SK-N-SH treated with all-trans-retinoic acid at 6 μM for 48 hours (cell line): ENCODE measurements around the gene OR4D5.

ENCODE experiments used
- ATAC-seq: fragments of 200-7000 bp; cut with Tn5 transposase; 3 replicates; pipeline ENCODE4 v1.9.1; 2020; ENCODE audit warnings: mild to moderate bottlenecking, moderate library complexity
- ARNTL ChIP-seq: fragments of 450-650 bp; formaldehyde crosslinking; IDR thresholded peaks from 2 replicates; pipeline ENCODE4 v1.5.0; 2020; ENCODE audit warnings: low read depth, mild to moderate bottlenecking, moderate library complexity, borderline replicate concordance
- BACH2 ChIP-seq: fragments of 250-450 bp; sonication (Bioruptor Pico); IDR thresholded peaks from 2 replicates; pipeline ENCODE4 v1.9.0; 2021; ENCODE audit warnings: mild to moderate bottlenecking, borderline replicate concordance
- CSDC2 ChIP-seq: fragments of 250-450 bp; sonication (Bioruptor Pico); IDR thresholded peaks from 2 replicates; pipeline ENCODE4 v1.5.0; 2020; ENCODE audit warnings: mild to moderate bottlenecking, moderate library complexity
- CSRNP3 ChIP-seq: fragments of 250-450 bp; sonication (Bioruptor Pico); IDR thresholded peaks from 2 replicates; pipeline ENCODE4 v1.5.1; 2021; ENCODE audit warnings: mild to moderate bottlenecking, moderate library complexity
- ESRRG ChIP-seq: fragments of 250-450 bp; sonication (Bioruptor Pico); IDR thresholded peaks from 2 replicates; pipeline ENCODE4 v1.6.1; 2021; ENCODE audit warnings: mild to moderate bottlenecking
- GLIS3 ChIP-seq: fragments of 250-450 bp; sonication (Bioruptor Pico); IDR thresholded peaks from 2 replicates; pipeline ENCODE4 v1.5.0; 2020; ENCODE audit warnings: mild to moderate bottlenecking, moderate library complexity
- ISL1 ChIP-seq: fragments of 250-450 bp; sonication (Bioruptor Pico); IDR thresholded peaks from 2 replicates; pipeline ENCODE4 v2.1.2; 2022; ENCODE audit warnings: mild to moderate bottlenecking, moderate library complexity
- OSR1 ChIP-seq: fragments of 250-450 bp; sonication (Bioruptor Pico); IDR thresholded peaks from 2 replicates; pipeline ENCODE4 v1.8.0; 2022; ENCODE audit warnings: moderate library complexity, mild to moderate bottlenecking, inconsistent platforms
- PATZ1 ChIP-seq: fragments of 250-450 bp; sonication (Bioruptor Pico); IDR thresholded peaks from 2 replicates; pipeline ENCODE4 v1.8.0; 2020; ENCODE audit warnings: mild to moderate bottlenecking, moderate library complexity, borderline replicate concordance
- POU6F1 ChIP-seq: fragments of 250-450 bp; sonication (Bioruptor Pico); IDR thresholded peaks from 2 replicates; pipeline ENCODE4 v1.8.0; 2021; ENCODE audit warnings: low read depth, mild to moderate bottlenecking, moderate library complexity, borderline replicate concordance
- PPARA ChIP-seq: fragments of 250-450 bp; sonication (Bioruptor Pico); IDR thresholded peaks from 2 replicates; pipeline ENCODE4 v1.5.0; 2020; ENCODE audit warnings: mild to moderate bottlenecking, borderline replicate concordance
- RARB ChIP-seq: fragments of 250-450 bp; sonication (Bioruptor Pico); IDR thresholded peaks from 2 replicates; pipeline ENCODE4 v1.8.0; 2021; ENCODE audit warnings: mild to moderate bottlenecking, moderate library complexity
- SNAI2 ChIP-seq: fragments of 250-450 bp; sonication (Bioruptor Pico); IDR thresholded peaks from 2 replicates; pipeline ENCODE4 v1.5.0; 2020; ENCODE audit warnings: mild to moderate bottlenecking, moderate library complexity
- TCF4 ChIP-seq: fragments of 250-450 bp; sonication (Bioruptor Pico); IDR thresholded peaks from 2 replicates; pipeline ENCODE4 v1.8.0; 2021; ENCODE audit warnings: mild to moderate bottlenecking, moderate library complexity, borderline replicate concordance
- TOX ChIP-seq: fragments of 250-450 bp; sonication (Bioruptor Pico); IDR thresholded peaks from 2 replicates; pipeline ENCODE4 v1.8.0; 2021; ENCODE audit warnings: mild to moderate bottlenecking, moderate library complexity, borderline replicate concordance
- TSHZ2 ChIP-seq: fragments of 250-450 bp; sonication (Bioruptor Pico); IDR thresholded peaks from 2 replicates; pipeline ENCODE4 v1.5.0; 2020; ENCODE audit warnings: mild to moderate bottlenecking, moderate library complexity
- ZC3H10 ChIP-seq: fragments of 250-450 bp; sonication (Bioruptor Pico); IDR thresholded peaks from 2 replicates; pipeline ENCODE4 v1.5.1; 2021; ENCODE audit warnings: mild to moderate bottlenecking, moderate library complexity
- ZFP3 ChIP-seq: fragments of 250-450 bp; sonication (Bioruptor Pico); IDR thresholded peaks from 2 replicates; pipeline ENCODE4 v1.5.0; 2020; ENCODE audit warnings: mild to moderate bottlenecking, moderate library complexity
- ZFP30 ChIP-seq: fragments of 450-650 bp; formaldehyde crosslinking; IDR thresholded peaks from 2 replicates; pipeline ENCODE4 v1.5.0; 2022; ENCODE audit warnings: mild to moderate bottlenecking, moderate library complexity
- ZNF565 ChIP-seq: fragments of 450-650 bp; formaldehyde crosslinking; conservative IDR thresholded peaks from 2 replicates; pipeline ENCODE4 v1.5.0; 2020; ENCODE audit warnings: low read depth, mild to moderate bottlenecking, moderate library complexity
- ZNF70 ChIP-seq: fragments of 450-650 bp; formaldehyde crosslinking; IDR thresholded peaks from 2 replicates; pipeline ENCODE4 v1.5.0; 2020; ENCODE audit warnings: mild to moderate bottlenecking, moderate library complexity
- ZNF8 ChIP-seq: fragments of 450-650 bp; formaldehyde crosslinking; IDR thresholded peaks from 2 replicates; pipeline ENCODE4 v1.5.0; 2020; ENCODE audit warnings: mild to moderate bottlenecking, moderate library complexity

The OR4D5 gene

GRCh38 chr11:123942413-123942812 is 3.0 kb downstream of the OR4D5 start:
- no peak for ATAC-seq
- no peak for TF ChIP-seq ARNTL (CRISPR knock-in tag)
- TF ChIP-seq ZNF8 (CRISPR knock-in tag), result no peak
- TF ChIP-seq CSRNP3, result no peak
- no peak for TF ChIP-seq ZFP30 (CRISPR knock-in tag)
- no peak for TF ChIP-seq TCF4 (CRISPR knock-in tag)
- no peak for TF ChIP-seq CSDC2 (CRISPR knock-in tag)
- no peak for TF ChIP-seq TSHZ2
- TF ChIP-seq SNAI2, result no peak
- no peak for TF ChIP-seq ESRRG (CRISPR knock-in tag)
- TF ChIP-seq GLIS3, result no peak
- no peak for TF ChIP-seq PATZ1 (CRISPR knock-in tag)
- no peak for TF ChIP-seq ZNF565 (CRISPR knock-in tag)

- no peak for ATAC-seq
- TF ChIP-seq PATZ1 (CRISPR knock-in tag) (no peak), ZNF8 (CRISPR knock-in tag) (no peak), CSDC2 (CRISPR knock-in tag) (no peak), TSHZ2 (no peak), RARB (CRISPR knock-in tag) (no peak), POU6F1 (CRISPR knock-in tag) (no peak), TCF4 (CRISPR knock-in tag) (no peak), TOX (CRISPR knock-in tag) (no peak), ARNTL (CRISPR knock-in tag) (no peak), OSR1 (CRISPR knock-in tag) (no peak), SNAI2 (no peak), ZFP3 (CRISPR knock-in tag) (no peak), ZNF70 (CRISPR knock-in tag) (no peak), CSRNP3 (no peak), ISL1 (CRISPR knock-in tag) (no peak), ESRRG (CRISPR knock-in tag) (no peak), PPARA (no peak), ZFP30 (CRISPR knock-in tag) (no peak), ZC3H10 (CRISPR knock-in tag) (no peak), BACH2 (CRISPR knock-in tag) (no peak)
Measured at GRCh38 chr11:123943738-123944137, 4.3 kb downstream of the OR4D5 start, which contains the start of gene OR6T1. Gene OR6T1 (minus strand): TSS chr11:123943838. CDS start chr11:123943838, 0 bp downstream.
